GM19035 (cell line): Measurements from ENCODE around the gene NKAIN1.
"Not testable (repeated sequence)": the region's sequence is repeated elsewhere in the genome, so short reads cannot be mapped to it uniquely, and the experiment has no call there.

Experiments used
- ATAC-seq: cut with Tn5 transposase; IDR thresholded peaks from one replicate; pipeline ENCODE4 v1.9.1; 2021; ENCODE audit not compliant: unreplicated experiment

NKAIN1 gene

GRCh38 chr1:31239653-31240241, at the start of gene NKAIN1:
NKAIN1 (minus strand) TSS chr1:31239887; CDS start chr1:31239547, 340 bp downstream.
- ATAC-seq, result no peak

DNA sequence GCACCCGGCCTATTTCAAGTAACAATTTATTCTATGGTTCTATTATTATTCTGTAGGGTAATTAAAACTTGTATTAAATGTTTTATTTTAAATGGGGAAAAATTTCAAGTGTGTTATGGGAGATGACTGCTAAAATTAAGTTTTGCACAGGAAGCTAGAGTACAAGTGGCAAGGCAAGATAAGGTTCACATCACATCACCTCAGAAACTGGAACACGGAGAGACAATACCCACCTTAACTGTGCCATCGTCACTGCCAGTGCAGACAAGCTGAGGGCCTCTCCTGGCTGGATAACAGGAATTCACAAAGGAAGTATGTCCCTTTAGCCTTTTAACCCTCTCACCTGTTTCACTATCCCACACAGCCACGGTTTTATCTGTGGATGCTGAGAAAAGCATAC, 49.3 kb upstream of the NKAIN1 start:
- no peak for ATAC-seq

DNA sequence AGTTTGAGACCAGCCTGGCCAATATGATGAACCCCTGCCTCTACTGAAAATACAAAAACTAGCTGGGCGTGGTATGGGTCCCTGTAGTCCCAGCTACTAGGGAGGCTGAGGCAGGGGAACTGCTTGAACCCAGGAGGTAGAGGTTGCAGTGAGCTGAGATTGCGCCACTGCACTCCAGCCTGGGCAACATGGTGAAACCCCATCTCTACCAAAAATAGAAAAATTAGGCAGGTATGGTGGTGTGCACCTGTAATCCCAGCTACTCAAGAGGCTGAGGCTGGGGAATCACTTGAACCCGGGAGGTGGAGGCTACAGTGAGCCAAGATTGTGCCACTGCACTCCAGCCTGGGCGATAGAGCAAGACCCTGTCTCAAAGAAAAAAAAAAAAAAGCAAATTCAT, 48.1 kb upstream of the NKAIN1 start:
- ATAC-seq, result not testable (repeated sequence)

GRCh38 chr1:31282426-31282825, 42.7 kb upstream of the NKAIN1 start:
- ATAC-seq, result not testable (repeated sequence)

DNA sequence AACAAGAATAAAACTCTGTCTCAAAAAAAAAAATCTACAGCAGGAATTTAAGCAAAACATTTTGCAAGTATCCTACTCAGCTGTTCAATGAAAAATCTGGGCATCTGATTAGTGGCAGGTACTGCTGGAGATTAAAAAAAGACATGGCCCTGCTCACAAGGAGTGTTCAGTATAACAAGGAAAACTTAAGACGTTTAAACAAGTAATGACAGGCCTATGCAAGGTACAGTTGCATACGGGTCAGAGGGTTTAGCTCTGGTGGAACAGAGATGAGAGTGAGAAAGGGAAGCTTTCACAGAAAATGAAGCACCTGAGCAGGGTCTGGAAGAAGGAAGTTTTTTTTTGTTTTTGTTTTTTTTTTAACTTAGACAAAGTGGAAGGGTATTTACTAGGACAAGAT, 33.9 kb upstream of the NKAIN1 start:
- no peak for ATAC-seq

- ATAC-seq, result no peak
These were observed 32.7 kb upstream of the NKAIN1 start for GRCh38 chr1:31272369-31272768.

GRCh38 chr1:31266547-31266946, 26.9 kb upstream of the NKAIN1 start:
- ATAC-seq, result no peak

DNA sequence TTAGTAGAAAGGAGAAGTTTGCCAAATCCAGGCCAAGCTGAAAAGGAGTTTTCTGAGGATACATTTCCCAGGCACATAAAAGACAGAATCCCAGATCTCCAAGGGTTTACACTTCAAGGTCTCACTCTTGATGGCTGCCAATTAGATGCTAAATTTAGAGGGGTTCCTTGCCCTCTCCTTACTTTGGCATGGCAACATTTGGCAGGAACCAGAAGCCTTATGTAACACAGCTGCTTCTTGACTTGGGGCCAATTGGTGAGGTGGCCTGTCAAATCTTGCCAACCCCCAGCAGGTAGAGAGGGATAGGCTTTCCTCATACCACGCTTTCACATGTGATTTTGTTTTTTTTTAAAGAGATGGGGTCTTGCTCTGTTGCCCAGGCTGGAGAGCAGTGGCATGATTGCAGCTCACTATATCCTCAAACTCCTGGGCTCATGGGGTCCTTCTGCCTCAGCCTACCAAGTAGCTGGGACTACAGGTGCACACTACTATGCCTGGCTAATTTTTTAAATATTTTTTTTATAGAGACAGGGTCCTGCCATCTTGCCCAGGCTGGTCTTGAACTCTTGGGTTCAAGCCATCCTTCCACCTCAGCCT, 25.2 kb upstream of the NKAIN1 start:
- no peak for ATAC-seq

DNA sequence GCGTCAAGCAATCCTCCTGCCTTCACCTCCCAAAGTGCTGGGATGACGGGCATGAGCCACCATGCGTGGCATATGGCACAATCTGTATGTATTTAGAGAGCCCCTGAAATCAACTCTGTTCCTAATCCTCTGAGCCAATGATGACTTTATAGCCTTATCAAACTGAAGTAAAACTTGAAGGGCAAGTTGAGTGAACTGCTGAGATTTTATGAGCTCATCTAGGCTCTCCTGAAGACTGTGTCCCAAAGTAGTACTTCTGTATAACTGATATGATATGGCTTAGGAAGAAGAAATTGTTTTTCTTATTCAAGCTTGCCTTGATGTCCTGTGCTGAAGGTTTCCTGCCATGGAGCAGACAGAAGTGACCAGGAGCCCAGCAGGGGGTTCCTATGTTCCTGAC, 23.7 kb upstream of the NKAIN1 start:
- ATAC-seq, result no peak

DNA sequence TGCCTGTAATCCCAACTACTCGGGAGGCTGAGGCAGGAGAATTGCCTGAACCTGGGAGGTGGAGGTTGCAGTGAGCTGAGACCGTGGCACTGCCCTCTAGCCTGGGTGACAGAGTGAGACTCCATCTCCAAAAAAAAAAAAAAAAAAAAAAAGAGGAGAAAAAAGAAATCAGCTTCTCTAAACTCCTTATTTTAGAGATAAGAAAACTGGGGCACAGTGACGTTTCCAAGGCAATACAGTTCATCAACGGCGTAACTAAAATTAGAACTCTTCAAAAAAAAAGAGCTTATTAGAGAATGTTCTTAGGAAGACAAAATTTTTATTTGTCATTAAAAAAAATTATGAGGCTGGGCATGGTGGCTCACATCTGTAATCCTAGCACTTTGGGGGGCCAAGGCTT, 22.7 kb upstream of the NKAIN1 start:
- ATAC-seq, result not testable (repeated sequence)

- ATAC-seq, result no peak
These were observed 22.2 kb upstream of the NKAIN1 start for GRCh38 chr1:31261916-31262315.

DNA sequence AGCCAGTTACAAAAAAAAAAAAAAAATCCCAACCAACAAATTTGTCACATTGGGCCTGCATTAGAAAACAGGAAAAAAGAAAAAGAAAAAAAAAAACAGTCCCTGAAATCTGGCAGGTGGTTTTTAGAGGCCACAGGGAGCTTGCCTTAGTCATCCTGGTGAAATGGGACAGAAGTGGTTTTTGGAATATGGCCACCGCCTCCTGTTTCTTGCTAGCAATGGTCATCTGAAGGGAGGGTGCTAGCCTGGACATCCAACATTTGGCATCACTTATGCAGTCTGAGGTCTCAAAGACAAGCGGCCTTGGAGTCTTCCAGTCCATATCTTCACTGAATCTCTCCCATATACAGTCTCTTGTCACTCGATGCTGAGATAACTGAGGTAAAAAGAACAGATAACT, 20.1 kb upstream of the NKAIN1 start:
- no peak for ATAC-seq

DNA sequence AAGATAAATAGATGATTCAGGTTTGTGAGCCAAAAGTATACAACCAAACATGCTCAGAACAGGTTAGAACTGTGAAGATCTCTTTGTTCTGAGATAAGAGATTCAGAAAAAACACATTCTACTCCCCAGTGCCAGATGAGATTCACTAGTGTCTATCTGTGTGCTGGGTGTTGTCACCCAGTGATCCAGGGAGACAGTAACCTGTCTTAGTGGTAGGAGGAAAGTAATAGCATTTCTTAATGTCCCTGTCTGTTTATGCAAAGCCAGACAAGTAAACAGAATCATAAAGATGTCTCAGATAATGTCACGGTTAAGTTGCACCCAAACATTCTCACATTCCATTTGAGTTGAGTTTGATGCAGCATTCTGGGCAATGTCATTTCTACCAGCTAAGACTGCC, 18.9 kb upstream of the NKAIN1 start:
- no peak for ATAC-seq

DNA sequence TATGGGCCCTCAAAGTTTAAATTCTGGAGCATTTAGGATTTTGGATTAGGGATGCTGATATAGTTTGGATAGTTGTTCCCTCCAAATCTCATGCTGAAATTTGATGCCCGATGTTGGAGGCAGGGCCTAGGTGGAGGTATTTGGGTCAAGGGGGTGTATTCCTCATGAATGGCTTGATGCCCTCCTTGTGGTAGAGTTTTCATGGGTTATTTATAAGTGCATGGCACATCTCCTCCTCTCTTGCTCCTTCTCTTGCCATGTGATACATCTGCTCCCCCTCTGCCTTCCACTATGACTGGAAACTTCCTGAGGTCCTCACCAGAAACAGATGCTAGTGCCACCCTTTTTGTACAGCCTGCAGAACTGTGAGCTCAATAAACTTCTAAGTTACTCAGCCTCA, 17.5 kb upstream of the NKAIN1 start:
- no peak for ATAC-seq

- no peak for ATAC-seq
These were observed 10.2 kb upstream of the NKAIN1 start for GRCh38 chr1:31249854-31250253.

DNA sequence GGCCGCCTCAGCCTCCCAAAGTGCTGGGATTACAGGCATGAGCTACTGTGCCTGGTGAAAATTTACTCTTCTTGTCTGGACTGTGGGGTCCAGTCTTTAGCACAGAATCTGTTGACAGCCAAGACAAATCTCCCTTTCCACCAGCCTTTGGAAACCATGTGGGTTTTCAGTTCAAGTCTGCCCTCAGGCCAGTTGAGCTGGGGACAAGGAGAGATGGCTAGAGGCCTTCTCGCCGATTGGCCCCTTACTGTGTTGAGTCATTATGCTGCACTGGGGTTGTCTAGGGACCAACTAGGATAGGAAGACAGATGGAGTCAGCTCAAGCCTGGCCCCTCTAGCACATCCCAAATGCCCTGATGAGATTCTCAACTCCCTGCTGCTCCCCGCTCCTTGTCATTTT, 8.6 kb upstream of the NKAIN1 start:
- ATAC-seq, result no peak

- no peak for ATAC-seq
These were observed 4.6 kb upstream of the NKAIN1 start for GRCh38 chr1:31244326-31244725.

GRCh38 chr1:31243501-31244286, 4.0 kb upstream of the NKAIN1 start:
- ATAC-seq, result no peak

- ATAC-seq, result no peak
These were observed 1.6 kb upstream of the NKAIN1 start for GRCh38 chr1:31241321-31241720.

GRCh38 chr1:31238986-31239613, 587 bp downstream of the NKAIN1 start:
- no peak for ATAC-seq

DNA sequence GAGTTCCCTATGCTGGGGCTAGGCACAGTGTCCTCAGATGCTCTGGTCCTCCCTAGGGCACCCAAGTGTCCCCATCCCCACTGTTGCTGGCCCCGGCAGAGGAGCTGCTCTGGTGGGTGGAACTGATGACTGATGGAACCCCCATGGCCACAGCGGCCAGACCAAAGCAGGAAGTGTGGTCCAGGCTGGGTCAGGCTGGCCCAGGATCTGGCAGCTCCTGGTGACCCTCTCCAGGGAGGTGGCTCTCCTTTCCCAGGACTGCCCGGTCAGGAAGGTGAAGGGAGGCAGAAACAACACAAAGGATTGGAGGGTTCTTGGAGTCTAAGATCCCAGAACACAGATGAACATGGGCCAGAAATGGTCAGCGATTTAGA, 1.1 kb downstream of the NKAIN1 start:
- no peak for ATAC-seq

GRCh38 chr1:31234870-31235269, 4.8 kb downstream of the NKAIN1 start:
- ATAC-seq, result no peak
